GM12891 (cell line): ENCODE data around the gene TWF2.
"Not testable (repeated sequence)": the region's sequence is repeated elsewhere in the genome, so short reads cannot be mapped to it uniquely, and the experiment has no call there.

Experiments used
- PAX5 ChIP-seq: IDR thresholded peaks from 2 replicates; pipeline ENCODE4 v1.6.1; 2011; ENCODE audit warnings: low read length, moderate library complexity, mild to moderate bottlenecking; ENCODE audit not compliant: insufficient read depth, severe bottlenecking
- POLR2A ChIP-seq: IDR thresholded peaks from 2 replicates; pipeline ENCODE4 v1.6.1; 2011; ENCODE audit warnings: low read depth, low read length, control low read depth
- POLR2AphosphoS5 ChIP-seq: IDR thresholded peaks from 2 replicates; pipeline ENCODE4 v1.6.1; 2011; ENCODE audit warnings: low read depth, low read length, control low read depth
- POU2F2 ChIP-seq: IDR thresholded peaks from 2 replicates; pipeline ENCODE4 v1.6.1; 2011; ENCODE audit warnings: low read depth, mild to moderate bottlenecking, control low read depth, low read length, moderate library complexity
- TAF1 ChIP-seq: IDR thresholded peaks from 2 replicates; pipeline ENCODE4 v1.6.1; 2011; ENCODE audit warnings: low read depth, low read length, control low read depth

GRCh38 chr3:52284051-52284450, 45.1 kb upstream of the TWF2 start:
- not testable (repeated sequence) for TF ChIP-seq POLR2A, POLR2AphosphoS5, TAF1, POU2F2, PAX5
